HG02642 (cell line): ENCODE data around the gene KCNIP1.

Source experiments
- ATAC-seq: cut with Tn5 transposase; IDR thresholded peaks from one replicate; pipeline ENCODE4 v1.9.1; 2021; ENCODE audit warnings: mild to moderate bottlenecking; ENCODE audit not compliant: unreplicated experiment, poor library complexity

The KCNIP1 gene

DNA sequence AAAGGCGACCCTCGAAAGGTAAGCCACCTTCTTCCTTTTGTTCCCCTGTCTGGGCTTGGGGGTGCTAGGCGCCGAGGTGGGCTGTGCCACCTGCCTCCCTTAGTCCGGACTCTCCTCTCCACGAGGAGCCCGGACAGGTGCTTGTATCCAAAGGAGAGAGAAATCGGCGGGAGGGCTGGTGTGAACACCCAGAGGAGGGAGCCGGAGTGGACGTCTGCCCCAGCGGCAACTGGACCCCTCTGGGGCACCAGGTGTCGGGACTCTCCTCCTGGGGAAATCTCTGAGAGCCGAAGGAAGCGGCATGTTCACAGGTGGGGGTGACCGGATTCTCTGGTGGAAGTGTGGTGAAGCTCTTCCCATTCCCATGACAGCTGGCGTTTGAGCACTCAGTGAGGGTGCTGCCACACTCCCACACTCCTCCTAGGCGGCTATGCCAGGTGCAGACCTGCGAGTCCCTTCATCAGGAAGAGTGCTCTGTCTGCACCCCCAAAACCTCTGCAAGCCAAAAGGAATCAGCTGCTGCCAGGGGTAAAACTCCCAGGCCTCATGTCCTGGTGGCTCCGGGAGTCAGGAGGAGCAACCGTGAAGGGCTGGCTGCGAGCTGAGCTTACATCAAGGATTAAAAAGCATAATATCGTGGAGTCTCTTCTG, 921 bp downstream of the KCNIP1 start:
- ATAC-seq, result no peak

DNA sequence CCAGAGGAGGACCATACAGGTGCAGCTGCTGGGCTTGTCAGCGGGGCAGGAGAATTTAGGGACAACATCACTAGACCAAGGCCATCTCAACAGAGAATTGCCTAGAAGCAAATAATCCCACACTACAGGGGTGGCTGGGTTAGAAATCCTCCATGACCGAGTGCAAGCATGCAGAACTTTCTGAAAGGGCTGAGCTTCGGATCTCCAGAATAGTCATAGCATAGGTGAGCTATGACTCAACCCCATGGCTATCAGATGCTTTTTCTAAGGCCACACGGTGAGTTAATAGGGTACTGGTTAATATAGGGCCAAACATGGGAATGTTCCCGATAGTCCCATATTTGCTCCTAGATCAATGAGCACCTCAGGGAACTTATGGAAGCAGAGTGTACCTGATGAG, 4.2 kb downstream of the KCNIP1 start:
- ATAC-seq, result peak; percentile 53

DNA sequence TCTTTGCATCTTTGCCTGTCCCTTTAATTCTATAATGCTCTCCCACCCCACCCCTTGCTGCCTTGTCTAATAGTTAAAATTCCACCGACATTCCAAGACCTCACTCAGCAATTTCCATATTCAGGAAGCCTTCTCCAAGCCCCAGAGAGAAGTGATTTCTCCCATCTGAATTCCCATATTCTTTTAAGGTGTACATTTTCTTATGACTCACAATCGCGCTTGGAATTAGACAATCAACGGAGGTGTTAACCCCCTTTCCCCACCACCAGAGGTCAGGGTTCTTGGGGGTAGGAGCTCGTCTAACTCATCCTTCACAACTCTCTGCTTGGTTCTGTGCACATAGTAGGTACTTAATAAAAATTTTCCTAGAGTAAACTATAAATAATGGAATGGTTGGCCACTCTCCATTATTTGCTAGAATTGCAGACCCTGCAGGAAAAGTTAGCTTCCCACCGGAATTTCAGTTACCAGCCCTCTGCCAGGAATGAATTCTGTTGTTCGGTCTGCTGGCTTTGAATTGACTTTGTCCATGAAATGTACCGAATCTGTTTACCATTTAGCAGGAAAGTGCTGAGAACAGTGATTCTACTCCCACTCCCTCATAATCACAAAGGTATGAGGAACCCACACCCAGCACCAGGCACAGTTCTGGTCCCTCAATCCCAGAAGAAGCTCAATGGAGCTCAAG, 5.0 kb downstream of the KCNIP1 start:
- ATAC-seq, result no peak

GRCh38 chr5:170509348-170509660, 5.5 kb downstream of the KCNIP1 start:
- no peak for ATAC-seq

DNA sequence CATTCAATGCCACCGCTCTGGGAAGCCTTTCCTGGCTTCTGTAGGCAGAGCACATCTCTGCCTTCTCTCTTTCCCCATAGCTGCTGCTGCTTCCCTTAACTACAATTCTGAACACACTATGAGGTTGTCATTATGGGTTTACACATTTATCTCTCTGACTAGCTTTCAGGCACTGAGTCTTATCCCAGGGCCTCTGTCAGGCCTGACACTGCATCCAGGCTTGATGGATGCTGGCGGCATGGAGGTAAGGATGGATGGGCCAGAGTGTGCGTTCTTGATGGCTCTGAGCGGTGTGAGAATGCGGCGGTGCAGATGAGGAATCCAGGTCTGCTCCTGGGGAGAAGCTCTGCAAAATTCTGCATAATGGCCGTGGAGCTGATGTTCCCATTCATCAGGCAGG, 6.3 kb downstream of the KCNIP1 start:
- no peak for ATAC-seq

GRCh38 chr5:170510559-170510958, 6.7 kb downstream of the KCNIP1 start:
- no peak for ATAC-seq

GRCh38 chr5:170511551-170512258, 7.9 kb downstream of the KCNIP1 start:
- ATAC-seq, result no peak

- ATAC-seq, result no peak
These were observed 10.2 kb downstream of the KCNIP1 start for GRCh38 chr5:170513856-170514525.

GRCh38 chr5:170517411-170517810, 13.6 kb downstream of the KCNIP1 start:
- ATAC-seq, result no peak

- no peak for ATAC-seq
These were observed 14.5 kb downstream of the KCNIP1 start for GRCh38 chr5:170518277-170518676.

DNA sequence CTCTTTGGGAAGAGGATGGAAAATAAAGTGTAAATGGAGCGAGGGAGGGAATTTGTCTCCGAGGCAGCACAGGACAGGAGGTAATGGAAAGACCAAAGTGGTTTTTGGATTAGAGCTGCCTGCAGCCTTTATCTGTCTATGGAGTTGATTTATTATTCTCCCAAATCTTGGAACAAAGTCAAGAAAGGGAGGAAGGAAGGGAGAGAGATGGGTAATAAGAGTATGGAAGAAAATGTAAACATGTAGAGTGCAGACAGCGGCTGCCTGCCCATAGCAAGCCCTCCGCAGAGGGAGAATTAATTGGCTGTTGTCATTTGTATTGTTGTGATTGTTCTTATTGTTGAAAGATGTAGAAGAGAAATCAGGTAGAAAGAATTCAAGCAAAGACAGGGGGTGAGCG, 15.7 kb downstream of the KCNIP1 start:
- no peak for ATAC-seq

DNA sequence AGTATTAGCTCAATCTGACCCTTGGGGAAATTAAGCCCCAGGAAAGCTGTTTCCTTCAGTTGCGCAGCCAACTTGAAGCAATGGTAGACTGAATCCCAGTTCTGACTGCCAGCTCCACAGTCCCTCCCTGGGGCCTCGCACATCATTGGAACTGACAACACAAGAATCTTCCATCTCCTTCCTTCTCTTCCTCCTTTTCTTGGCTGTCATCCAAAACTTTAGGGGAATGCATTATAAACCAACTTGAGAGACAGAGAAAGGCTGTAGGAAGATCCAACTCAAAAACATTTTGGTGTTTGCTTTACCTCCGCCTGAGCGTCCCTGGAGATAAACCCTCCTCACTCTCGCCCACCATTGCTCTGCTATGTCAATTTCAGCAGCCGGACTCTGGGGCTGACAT, 16.6 kb downstream of the KCNIP1 start:
- no peak for ATAC-seq

DNA sequence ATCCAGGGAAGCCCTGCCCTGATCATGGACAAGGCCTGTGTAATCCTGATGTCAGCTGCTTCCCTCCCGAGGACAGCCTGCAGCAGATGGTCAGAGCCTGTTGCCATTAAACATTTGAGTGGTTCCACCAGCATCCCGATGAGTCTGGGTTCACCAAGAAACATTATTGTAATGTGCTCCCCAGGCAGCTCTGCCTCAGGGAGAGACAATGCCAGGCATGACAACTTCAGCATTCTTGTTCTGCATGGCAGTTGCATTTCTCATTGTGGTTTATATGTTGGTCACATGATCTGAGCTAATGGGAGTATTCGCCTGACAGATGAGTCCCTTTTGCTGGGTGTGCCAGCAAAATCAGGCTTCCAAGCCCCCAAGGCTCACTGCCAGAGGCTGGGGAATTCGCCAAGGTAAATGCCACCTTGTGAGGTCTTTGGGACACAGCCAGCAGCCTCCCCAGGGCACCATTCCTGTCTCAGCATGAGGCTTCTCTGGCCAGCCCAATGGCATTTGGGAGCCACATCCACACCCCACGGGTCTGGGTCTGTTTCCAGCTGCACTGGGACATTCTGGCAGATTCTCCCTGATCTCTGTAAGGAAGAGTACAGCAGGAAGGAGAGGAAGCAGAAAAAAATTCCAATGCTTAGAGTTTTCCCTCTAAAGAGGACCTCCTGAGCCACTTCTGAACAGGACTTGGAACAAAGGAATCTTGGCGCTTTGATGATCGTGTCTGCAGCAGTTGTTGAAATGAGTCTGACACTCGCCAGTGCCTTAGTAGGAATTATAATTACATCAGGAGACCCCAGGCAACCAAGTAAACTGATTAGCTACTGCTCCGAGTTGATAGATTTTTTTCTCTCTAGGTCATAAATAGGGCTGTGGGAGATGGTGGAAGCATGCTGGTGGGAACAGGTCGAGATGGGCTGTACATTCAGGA, 18.7 kb downstream of the KCNIP1 start:
- no peak for ATAC-seq

GRCh38 chr5:170523142-170523551, 19.3 kb downstream of the KCNIP1 start:
- ATAC-seq, result no peak

DNA sequence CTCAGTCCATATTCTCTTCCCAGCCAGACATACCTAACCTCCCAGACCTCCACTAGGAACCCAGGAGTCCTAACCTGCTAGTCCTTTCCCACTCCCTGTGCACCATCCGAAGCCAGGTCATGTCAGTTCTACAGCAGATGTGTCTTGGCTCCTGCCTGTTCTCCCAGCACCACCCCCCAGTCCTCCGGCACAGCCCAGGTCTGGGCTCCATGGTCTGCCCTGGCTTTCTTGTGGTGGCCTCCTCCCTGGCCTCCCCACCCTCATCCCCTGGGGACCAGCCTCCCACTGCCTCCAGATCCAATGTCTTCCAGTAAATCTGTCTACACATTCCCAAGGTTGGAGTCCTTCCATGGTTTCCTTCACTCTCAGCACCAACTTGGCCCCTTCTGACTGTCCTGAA, 20.0 kb downstream of the KCNIP1 start:
- no peak for ATAC-seq

- ATAC-seq, result no peak
These were observed 20.8 kb downstream of the KCNIP1 start for GRCh38 chr5:170524576-170524975.

GRCh38 chr5:170525470-170526211, 21.8 kb downstream of the KCNIP1 start:
- ATAC-seq, result no peak

GRCh38 chr5:170527991-170528390, 24.2 kb downstream of the KCNIP1 start:
- no peak for ATAC-seq

GRCh38 chr5:170528976-170529375, 25.2 kb downstream of the KCNIP1 start:
- no peak for ATAC-seq
